Pons (tissue), 1 donor: Measurements from ENCODE around the gene C1orf105.
A peak's percentile ranks its signal among the peaks of the same experiment; 100 is the strongest.
"Not testable (repeated sequence)": the region's sequence is repeated elsewhere in the genome, so short reads cannot be mapped to it uniquely, and the experiment has no call there.

Experiments
- DNase-seq: peaks from one replicate; pipeline ENCODE4 v3.0.0-alpha.2; 2016; ENCODE audit warnings: low spot score

C1orf105 gene, protein sequence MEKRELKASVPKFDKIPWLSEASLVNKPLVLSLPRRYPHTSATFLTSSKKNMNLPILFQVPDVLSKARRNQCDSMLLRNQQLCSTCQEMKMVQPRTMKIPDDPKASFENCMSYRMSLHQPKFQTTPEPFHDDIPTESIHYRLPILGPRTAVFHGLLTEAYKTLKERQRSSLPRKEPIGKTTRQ

DNA sequence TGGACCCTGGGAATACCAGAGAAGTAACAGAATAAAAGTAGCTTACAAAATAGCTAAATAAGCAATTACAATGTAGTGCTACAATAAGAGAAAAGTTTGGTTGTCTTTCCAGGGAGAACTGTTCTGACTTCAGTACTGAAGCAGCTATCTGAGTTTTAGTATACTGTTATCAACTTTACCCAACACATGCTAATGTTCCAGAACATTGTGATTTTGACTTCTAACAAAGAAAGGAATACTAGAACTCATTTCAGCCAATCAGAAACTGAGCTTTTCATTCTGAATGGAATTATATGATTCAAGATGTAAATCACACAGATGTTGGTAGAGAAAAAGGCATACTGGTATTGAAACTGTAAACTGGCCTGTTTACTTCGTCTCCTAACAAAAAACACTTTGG, at the start of gene C1orf105:
TSS of gene C1orf105 (plus strand) at position 301 of the 400 bp plus-strand sequence. CDS start 201 bp downstream, outside the sequence.
- DNase-seq: no peak

DNA sequence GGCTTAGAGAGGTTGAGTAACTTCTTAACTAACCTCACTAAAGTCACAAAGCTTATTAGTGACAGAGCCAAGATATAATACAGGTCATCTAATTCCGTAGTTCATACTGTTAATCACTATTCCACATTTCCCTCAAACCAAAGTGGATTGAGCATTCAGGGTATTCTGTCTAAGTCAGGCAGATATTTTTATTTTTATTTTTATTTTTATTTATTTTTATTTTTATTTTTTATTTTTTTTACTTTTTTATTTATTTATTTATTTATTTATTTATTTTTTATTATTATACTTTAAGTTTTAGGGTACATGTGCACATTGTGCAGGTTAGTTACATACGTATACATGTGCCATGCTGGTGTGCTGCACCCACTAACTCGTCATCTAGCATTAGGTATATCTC, 48.8 kb upstream of the C1orf105 start:
- not testable (repeated sequence) for DNase-seq

DNA sequence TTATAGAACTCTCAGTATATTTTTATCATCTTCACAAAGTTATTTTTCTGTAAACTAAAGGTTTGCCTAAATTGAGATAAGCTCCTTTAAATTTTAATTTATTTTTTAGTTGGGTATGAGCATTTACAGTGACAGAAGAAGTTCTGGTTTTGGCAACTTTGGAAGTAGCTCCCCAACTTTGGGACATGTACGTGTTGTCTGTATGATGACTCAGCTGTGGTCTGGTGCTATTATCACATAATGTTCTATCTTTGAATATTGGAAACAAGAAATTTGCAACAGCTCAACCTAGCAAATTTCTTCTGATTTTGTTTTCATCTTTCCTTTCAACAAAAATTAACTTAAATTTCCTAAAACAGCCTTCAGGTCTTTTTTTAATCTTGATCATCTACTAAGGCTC, 46.6 kb upstream of the C1orf105 start:
- DNase-seq: no peak

DNA sequence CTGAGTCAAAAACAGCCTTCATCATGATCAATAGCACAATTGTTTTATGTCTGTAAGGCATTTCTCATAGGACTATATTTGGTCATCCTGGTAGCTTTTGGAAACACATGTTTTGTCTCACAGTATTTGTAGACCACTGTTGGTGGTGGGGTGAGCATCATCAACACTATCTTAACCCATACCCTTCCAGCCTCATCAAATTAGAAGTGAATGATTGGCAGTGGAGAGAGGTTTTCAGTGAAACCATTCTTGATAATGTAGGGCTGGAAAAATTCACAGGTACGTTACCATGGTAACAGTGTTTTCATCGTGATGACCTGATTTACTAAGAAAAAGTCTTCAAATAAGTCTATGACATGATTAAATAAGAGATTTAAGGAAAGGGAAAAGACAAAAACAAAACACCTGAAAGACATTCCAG, 45.3 kb upstream of the C1orf105 start:
- DNase-seq: no peak

DNA sequence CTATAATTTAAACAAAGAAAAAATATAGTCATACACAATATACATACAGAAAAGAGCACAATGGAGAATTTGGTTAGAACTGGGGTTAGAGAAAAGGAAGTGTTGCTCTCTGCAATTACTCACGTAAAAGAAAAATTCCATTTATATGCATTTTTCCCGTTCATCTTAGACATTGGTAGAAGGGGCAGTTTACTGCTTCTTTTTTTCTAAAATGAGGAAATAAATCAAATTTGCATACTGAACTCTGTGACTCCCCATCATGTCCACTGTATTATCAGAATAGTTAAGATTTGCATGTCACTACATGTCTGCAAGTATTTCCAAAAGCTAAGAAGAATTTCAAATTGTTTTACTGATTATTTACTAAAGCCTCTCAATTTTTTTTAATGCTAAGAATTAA, 44.1 kb upstream of the C1orf105 start:
- no peak for DNase-seq

DNA sequence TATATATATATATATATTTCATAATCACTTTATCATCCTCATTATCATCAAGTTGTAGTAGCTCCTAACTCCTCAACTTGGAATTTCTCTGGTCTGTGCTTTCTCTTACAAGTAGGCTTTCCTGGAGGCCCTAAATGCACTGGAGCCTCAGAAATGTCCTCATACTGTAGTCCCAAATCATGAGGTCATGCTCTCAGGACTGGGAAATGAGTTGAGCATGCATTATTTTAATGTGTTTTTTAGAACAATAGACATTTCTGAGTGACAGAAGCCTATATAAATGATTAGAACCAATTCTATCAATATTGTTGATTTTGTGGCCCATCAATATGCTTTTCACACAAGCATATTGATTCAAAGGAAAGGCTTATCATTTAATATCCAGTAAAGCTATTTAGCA, 42.9 kb upstream of the C1orf105 start:
- DNase-seq: no peak

DNA sequence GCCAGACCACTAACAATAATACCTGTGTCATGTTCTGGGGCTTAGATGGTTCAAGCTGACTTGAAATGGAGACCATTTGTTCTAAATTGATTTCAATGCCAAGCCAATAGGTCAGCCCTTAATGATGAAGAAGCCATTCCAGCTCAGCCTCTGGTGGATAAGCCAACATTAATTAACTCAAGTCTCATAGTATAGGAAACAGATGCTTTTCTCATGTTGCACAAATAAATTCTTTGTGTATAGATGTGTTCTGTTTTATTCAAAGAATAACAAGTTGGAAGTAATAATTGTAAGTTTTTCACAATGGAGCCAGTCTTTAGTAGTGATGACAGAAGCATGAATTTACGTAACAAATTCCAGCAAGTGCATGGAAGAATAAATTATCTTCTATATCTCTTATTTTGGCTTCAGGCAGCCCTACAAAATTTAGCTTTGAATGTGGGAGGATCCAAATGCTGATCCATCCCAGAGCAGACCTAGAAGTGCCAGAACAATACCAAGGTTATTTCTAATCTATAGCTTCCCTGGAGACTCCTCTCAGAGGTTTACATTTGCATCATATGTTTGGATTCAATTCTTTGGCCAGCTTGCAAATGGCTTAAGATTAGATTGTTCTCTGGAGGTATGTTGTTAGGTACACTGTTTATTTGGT, 42.2 kb upstream of the C1orf105 start:
- DNase-seq: no peak

DNA sequence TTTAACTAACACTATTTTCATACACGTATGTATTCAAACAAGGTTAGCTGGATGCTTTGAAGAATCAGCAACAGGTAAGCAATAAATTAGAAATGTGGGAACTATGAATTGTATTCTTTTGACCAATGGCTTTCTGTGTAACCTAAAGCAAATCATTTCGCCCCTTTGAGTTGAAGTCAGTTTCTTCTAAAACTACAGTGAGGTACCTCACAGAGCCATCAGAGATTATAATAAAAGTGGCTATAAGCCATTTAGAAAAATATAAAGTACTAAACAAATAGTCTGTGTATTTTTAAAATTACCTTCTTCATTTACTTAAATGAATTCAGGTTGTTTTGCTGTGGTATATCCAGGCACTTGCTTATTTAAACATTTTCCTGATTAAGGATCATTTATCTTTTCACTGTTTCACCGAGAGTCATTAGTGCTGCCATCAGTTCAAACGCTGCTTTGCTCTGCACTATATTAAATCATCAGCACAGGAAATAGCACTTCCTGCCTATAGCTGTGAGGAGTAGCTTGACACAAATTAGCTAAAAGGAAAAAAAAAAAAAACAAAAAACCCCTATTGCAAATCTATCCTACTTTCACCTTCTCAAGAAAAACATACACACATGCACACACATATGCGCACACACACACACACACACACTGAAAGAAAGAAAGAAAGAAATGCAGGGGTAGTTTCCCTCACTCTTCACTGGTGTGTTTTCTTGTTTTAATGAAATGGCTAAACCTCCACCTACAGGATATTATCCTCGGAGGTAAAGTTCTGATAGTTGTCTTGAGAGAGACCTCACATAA, 39.8 kb upstream of the C1orf105 start:
- DNase-seq: no peak

DNA sequence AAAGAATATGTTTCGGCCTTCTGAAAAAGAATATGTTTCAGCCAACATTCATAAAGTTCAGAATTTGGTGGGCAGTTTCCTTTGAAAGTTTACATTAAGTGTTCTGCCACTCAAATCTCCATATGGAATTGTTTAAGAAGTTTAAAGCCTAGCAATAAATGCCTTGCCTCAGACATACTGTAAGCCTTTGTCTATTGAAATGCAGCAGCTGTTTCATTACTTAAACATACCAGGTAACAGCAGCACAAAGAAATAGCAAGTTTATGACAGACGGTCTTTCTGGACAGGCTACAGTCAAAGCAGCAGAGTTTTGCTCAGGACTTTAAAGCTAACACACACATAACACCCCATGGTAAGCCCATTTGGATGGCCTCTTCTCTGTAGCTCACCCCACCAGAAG, 38.5 kb upstream of the C1orf105 start:
- no peak for DNase-seq

DNA sequence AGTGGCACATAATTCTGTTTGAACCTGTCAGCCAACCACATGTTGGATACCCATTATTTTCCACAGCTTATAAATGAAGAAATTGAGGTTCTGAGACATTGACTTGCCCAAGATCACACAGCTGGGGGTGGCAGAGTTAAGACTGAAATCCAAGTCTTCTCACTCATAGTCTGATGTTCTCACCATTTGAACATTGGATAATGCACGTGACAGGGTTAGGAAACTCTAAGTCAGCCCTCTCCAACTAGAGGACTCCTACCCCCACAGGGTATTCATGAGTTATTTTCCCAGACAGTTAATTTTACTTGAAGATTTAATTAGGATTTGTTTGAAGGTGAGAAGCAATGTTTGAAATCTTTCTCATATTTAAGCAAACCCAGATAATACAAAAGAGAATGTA, 38.1 kb upstream of the C1orf105 start:
- no peak for DNase-seq

DNA sequence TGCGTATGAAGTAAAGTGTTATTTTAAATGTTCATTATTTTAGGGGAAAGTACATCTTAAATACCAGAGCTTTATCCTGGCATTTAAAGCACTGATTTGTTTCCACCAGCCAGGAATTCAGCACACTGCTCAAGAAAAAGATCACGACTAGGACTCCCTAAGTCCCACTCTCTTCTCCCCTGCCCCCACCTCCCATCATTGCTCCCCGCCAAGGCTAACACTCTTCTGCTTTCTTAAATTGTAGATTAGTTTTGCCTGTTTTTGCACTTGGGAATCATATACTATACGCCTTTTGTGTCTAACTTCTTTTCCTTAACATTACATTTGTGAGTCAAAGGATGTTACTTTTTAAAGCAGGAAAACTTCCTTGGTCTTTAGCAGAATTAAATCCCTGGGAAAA, 37.5 kb upstream of the C1orf105 start:
- no peak for DNase-seq

DNA sequence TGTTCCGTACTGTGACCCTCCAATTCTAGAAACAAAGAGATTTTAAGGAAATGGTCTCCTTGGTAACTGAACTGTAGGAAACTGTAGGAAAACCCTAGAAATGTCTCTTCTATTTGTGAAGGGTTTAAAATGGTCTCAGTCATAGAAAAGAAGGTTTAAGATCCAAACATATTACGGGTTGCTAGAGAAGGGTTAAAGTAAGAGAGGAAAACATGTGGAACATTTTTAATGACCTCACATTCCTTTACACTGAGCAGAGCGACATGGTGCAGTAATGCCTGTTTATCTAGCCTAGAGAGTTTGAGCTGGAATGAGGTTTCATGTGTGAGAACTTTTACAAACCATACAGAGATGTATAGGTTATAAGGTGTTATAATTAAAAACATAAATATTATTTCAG, 36.9 kb upstream of the C1orf105 start:
- DNase-seq: no peak

DNA sequence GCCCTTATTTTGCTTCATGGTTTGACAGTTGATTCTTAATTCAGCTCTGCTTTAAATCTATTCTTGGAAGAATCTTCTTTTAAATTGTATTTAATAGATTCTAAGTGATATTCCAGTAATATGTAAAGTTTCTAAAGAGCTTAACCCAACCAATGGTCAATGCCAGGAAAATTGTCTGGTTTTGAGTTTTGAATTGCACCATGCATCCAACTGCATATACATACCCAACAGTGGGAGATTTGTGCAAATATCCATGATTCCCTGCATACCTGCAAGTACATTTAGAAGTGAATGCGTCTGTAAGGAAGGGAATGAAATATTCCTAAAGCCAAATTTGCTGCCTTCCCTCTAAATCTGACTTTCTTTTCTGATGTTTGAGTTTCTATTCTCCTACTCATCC, 35.8 kb upstream of the C1orf105 start:
- DNase-seq: no peak

DNA sequence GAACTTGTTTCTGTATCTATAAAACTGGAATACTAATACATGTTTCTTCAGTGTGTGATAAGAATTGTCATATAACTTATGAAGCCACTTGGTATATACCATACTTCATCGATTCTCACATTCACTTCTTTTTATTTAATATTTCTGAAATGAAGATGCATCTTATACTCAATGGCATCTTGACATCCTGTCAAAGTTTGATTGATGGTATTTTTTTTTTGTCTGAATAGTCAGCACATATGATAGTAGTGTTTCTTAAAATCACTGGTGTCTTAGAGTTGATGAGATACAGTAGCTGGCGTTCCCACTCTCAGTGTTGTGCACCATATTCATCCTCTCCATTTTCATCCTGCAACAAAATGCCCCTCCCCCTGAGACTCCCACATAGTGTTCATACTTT, 34.4 kb upstream of the C1orf105 start:
- DNase-seq: no peak

DNA sequence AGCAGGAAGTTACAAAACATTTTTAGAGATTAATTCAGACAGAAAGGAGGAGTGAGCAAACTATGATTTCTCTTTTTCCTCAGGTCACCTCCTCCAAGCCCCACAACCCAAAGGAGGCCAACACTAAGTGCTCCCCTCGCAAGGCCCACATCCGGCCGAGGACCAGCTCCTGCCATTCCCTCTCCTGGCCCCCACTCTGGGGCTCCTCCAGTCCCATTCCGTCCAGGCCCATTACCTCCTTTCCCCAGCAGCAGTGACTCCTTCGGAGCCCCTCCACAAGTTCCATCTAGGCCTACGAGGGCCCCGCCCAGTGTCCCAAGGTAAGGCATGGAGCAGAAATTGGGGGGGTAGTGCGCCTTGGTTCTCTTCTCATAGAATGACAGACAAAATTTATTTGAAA, 32.0 kb upstream of the C1orf105 start:
- DNase-seq: no peak

DNA sequence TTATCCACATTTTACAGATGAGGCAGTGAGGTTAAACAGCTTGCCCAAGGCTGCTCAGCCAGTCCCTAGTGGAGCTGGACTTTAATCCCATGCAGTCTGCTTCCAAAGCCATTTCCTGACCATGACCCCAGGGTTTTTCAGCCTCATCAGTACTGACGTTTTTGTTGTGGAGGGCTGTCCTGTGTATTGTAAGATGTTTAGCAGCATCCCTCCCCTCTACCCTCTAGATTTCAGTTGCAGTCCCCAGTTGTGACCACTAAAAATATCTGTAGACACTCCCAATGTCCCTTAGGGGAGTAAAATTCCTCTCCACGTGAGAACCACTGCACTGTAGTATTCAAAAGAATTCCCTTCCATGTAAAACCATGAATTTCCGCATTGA, 30.2 kb upstream of the C1orf105 start:
- no peak for DNase-seq

DNA sequence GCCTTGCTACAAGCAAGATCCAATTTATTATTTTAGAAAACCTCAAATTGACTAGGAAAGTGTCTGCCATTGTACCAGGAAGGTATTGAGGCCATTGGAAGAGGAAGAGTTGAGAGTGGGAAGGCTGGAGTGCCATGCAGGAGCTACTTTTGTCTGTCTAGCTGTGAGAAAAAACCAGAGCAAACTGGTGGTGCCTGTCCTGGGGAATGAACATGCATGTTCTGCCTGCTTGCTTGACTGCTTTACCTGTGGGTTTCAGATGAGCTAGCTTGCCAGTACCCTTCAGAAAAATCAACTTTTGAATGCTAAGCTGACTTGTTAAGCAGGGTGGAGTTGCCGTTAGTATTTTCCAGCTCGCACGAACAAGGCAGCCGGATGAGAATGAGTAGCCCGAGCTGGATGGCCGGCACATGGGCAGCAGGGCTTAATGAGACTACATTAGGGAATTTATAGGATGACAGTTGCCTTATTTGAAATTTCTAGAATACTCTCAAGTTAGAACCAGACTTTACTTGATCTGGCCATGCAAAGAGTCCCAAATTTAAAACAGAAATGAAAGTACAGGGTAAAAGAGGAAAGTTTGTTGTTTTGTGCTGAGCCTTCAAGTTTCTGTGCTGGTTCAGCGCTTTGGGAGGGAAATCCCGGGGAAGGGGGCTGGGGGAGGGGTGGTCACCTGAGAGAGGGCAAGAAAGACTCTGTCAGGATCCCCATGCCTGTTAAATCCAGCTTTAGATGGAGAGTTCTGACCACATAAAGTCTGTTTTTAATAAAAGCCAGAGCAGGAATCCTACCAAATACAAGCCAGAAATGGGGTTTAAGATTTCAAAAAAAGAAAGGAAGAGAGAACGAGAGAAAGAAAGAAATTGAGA, 29.6 kb upstream of the C1orf105 start:
- peak; percentile 68 for DNase-seq

DNA sequence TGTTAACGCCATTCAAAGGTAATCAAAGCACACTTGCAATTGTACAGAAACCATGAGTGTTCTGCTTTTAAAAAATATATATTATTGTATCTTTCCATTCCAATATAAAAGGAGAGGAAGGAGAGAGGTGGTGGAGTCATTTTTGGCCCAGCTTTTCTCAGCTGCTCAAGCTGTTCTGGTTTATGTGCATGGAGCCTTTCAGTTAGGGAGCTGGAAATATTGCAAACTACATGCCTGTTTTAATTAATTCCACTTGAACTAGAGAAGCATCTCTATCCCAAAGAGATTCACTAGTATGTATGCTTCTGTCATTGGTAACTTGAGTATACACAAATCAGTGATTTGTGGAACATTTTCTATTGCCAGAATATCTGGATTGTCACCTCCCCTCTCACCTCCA, 28.5 kb upstream of the C1orf105 start:
- no peak for DNase-seq

DNA sequence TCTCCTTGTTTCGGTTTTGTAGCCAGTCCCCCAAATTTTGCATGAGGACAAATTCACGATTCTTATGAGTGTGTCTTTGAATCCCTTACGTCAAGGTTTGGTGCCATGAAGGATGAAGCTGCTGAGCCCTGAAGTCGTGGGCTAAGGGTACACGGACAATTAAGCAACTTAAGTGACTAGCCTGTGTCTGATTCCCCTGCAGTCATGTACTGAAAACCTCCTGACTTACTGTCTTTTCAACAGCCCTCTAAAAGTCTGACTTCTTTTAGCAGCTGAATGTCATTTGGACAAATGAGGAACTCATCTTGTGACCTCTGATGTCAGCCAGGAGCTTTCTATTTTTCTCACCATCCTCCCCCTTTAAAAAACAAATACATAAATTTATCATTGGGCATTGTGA, 27.1 kb upstream of the C1orf105 start:
- DNase-seq: peak; percentile 88

DNA sequence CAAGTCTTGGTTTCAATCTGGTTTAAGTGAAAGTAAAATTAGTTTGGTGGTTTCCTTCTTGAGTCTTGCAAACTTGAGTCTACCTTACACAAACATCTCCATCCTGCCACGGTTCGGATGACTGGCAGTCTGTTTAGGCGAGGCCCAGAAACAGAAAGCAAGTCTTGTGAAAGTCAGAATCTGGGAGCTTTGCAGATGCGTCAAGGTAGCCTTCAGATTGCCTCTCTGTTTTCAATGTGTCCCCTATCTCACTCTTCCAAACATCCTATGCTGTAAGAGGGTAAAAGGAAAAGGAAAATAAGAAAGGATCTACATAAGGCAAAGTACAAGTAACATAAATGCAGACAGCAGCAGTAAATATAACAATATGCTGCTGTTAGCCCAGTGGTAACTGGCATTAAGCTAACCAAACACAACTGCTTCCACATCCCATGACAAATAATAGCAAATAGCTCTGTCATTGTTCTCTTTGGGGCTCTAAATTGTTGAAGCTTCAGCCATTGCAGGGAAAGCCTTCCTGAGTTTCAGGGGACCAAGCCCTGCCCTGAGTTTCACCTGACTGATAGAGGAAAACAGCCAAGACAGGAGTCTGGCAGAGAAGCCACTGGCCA, 26.2 kb upstream of the C1orf105 start:
- peak; percentile 89 for DNase-seq

DNA sequence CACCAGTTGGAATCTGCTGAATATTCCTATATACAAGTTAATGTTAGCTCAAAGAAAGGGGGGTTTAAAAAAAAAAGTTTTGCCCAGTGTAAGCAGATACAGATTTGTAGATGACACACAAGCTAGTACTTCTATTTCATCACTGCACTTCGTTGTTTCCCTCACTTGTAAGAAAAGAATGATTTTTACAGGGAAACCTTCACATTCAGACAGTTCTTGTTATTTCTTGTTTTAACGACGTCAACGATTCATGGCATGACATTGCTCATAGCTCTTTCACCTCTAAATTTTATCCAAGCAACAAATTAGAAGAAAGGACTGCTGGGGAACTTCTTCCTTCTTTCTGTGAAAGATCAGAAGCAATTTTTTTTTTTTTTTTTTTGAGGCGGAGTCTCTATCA, 25.7 kb upstream of the C1orf105 start:
- DNase-seq: no peak

DNA sequence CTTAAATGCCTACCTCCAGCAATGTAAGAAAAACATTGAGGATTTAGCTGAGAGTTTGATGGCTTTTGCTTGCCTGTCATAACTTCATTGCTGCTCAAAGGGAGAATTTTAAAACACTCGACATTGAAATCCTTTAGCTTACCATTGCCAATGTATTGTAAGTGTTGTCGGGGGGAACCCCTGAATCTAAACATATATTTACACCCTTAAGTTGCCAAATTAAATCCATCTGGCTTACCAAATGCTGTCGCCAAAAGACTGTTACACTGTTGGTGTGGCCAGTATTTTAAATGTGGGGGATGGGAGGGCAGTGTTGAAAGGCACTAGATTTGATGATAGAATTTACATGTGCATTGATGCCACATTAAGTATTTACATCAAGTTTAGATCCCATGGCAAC, 24.9 kb upstream of the C1orf105 start:
- no peak for DNase-seq
